OCI-M2 (cell line): ENCODE data around the gene PSMD3.
"Not testable (repeated sequence)": the region's sequence is repeated elsewhere in the genome, so short reads cannot be mapped to it uniquely, and the experiment has no call there.

ENCODE experiments used
- DNase-seq: peaks from one replicate; lab custom pipeline; 2025; ENCODE audit not compliant: unreplicated experiment; lab: John Stamatoyannopoulos, UW

The PSMD3 gene

GRCh38 chr17:39995438-39995837 is 14.8 kb downstream of the PSMD3 start:
- no peak for DNase-seq

- no peak for DNase-seq
Observed at GRCh38 chr17:39996162-39996561, 15.6 kb downstream of the PSMD3 start.

- no peak for DNase-seq
Observed at GRCh38 chr17:39996800-39997199, 16.2 kb downstream of the PSMD3 start.

GRCh38 chr17:39997543-39997942 is 16.9 kb downstream of the PSMD3 start:
- no peak for DNase-seq

- no peak for DNase-seq
Observed at GRCh38 chr17:39999067-39999466, 18.5 kb downstream of the PSMD3 start.

- DNase-seq, result no peak
Observed at GRCh38 chr17:40000161-40000560, 19.6 kb downstream of the PSMD3 start.

- DNase-seq, result not testable (repeated sequence)
Observed at GRCh38 chr17:40001335-40001734, 20.7 kb downstream of the PSMD3 start.

- no peak for DNase-seq
Observed at GRCh38 chr17:40004072-40004471, 23.5 kb downstream of the PSMD3 start.

GRCh38 chr17:40004712-40005111 is 24.1 kb downstream of the PSMD3 start:
- DNase-seq, result no peak

- no peak for DNase-seq
Observed at GRCh38 chr17:40005520-40005919, 24.9 kb downstream of the PSMD3 start.

- DNase-seq, result not testable (repeated sequence)
Observed at GRCh38 chr17:40010946-40011500, 30.4 kb downstream of the PSMD3 start.

- DNase-seq, result not testable (repeated sequence)
Observed at GRCh38 chr17:40012017-40012647, 31.5 kb downstream of the PSMD3 start.

GRCh38 chr17:40014375-40014980 is 33.9 kb downstream of the PSMD3 start:
- no peak for DNase-seq

- DNase-seq, result no peak
Observed at GRCh38 chr17:40015005-40015997, 34.7 kb downstream of the PSMD3 start, which contains the start of gene CSF3. Gene CSF3 (plus strand): TSS chr17:40015440. CDS start chr17:40015475, 35 bp downstream.

- no peak for DNase-seq
Observed at GRCh38 chr17:40015998-40016985, 35.7 kb downstream of the PSMD3 start.

- DNase-seq, result no peak
Observed at GRCh38 chr17:40017422-40018080, 36.9 kb downstream of the PSMD3 start.

- no peak for DNase-seq
Observed at GRCh38 chr17:40018211-40019121, 37.9 kb downstream of the PSMD3 start.

GRCh38 chr17:40019140-40019991 is 38.8 kb downstream of the PSMD3 start:
- no peak for DNase-seq
